SK-N-DZ (cell line): ENCODE data around the gene KIF17.
"Not testable (repeated sequence)": the region's sequence is repeated elsewhere in the genome, so short reads cannot be mapped to it uniquely, and the experiment has no call there.

Experiments
- DNase-seq: peaks from one replicate; pipeline ENCODE4 v3.0.0-alpha.2; 2015; ENCODE audit warnings: low spot score

KIF17 gene

GRCh38 chr1:20691872-20692271 lies 25.9 kb downstream of the KIF17 start:
- no peak for DNase-seq

- no peak for DNase-seq
These were observed 28.2 kb downstream of the KIF17 start for GRCh38 chr1:20689645-20690056.

- peak; percentile 46 for DNase-seq
These were observed 30.7 kb downstream of the KIF17 start for GRCh38 chr1:20686883-20687725.

- no peak for DNase-seq
These were observed 32.1 kb downstream of the KIF17 start for GRCh38 chr1:20685741-20686140.

GRCh38 chr1:20685099-20685662 lies 32.6 kb downstream of the KIF17 start:
- no peak for DNase-seq

GRCh38 chr1:20684651-20685050 lies 33.2 kb downstream of the KIF17 start:
- no peak for DNase-seq

- DNase-seq, result no peak
These were observed 33.7 kb downstream of the KIF17 start for GRCh38 chr1:20684050-20684620.

- DNase-seq, result no peak
These were observed 34.2 kb downstream of the KIF17 start for GRCh38 chr1:20683614-20684013.

GRCh38 chr1:20682571-20683236 lies 35.1 kb downstream of the KIF17 start:
- DNase-seq, result no peak

GRCh38 chr1:20681999-20682398 lies 35.8 kb downstream of the KIF17 start:
- no peak for DNase-seq

GRCh38 chr1:20680269-20680668 lies 37.5 kb downstream of the KIF17 start:
- DNase-seq, result no peak

GRCh38 chr1:20678599-20678998 lies 39.2 kb downstream of the KIF17 start:
- DNase-seq, result no peak

- DNase-seq, result not testable (repeated sequence)
These were observed 44.2 kb downstream of the KIF17 start for GRCh38 chr1:20673626-20674025.

- no peak for DNase-seq
These were observed 45.6 kb downstream of the KIF17 start for GRCh38 chr1:20672265-20672632.

- no peak for DNase-seq
These were observed 46.9 kb downstream of the KIF17 start for GRCh38 chr1:20670936-20671335.

- no peak for DNase-seq
These were observed 49.2 kb downstream of the KIF17 start for GRCh38 chr1:20668581-20668980.

GRCh38 chr1:20666804-20667203 lies 51.0 kb downstream of the KIF17 start:
- peak; percentile 47 for DNase-seq

GRCh38 chr1:20666146-20666545 lies 51.7 kb downstream of the KIF17 start:
- no peak for DNase-seq

- no peak for DNase-seq
These were observed 52.1 kb downstream of the KIF17 start for GRCh38 chr1:20665726-20666125.

GRCh38 chr1:20663969-20664715 lies 53.7 kb downstream of the KIF17 start:
- no peak for DNase-seq

GRCh38 chr1:20663365-20663764 lies 54.4 kb downstream of the KIF17 start:
- DNase-seq, result no peak

- DNase-seq, result no peak
These were observed 55.7 kb downstream of the KIF17 start for GRCh38 chr1:20662110-20662475.
